ENCODE results near the gene DDB1. TPM values are rescaled to one million over a fixed set of nuclear protein-coding genes. Genes with fewer than 3 reads are reported as not detected.

Gene DDB1
- total and polyA plus RNA-seq, 10 of the 15 experiments (the other 5 are each of a cell fraction or from before 2014, with no cell fraction given), result 136 to 272 (median 216) TPM

- TF ChIP-seq BCL3 (IDR thresholded peaks at IDR 0.05; ENCODE audit: borderline replicate concordance, insufficient read depth, low read depth, low read length, poor library complexity, severe bottlenecking), result peak; percentile 67
- no peak for TF ChIP-seq NKRF (conservative IDR thresholded peaks at IDR 0.05)
- no peak for TF ChIP-seq TAF1 (IDR thresholded peaks at IDR 0.05; ENCODE audit: borderline replicate concordance, low read depth, low read length)
- no peak for TF ChIP-seq CEBPZ (IDR thresholded peaks at IDR 0.05; ENCODE audit: low read depth, low read length)
- no peak for TF ChIP-seq HDAC2 (IDR thresholded peaks at IDR 0.05)
- no peak for TF ChIP-seq MTA3 (IDR thresholded peaks at IDR 0.05; ENCODE audit: borderline replicate concordance, low read length)
- no peak for TF ChIP-seq POLR2A (IDR thresholded peaks at IDR 0.05; ENCODE audit: low read depth, low read length)
- TF ChIP-seq HSF1 (IDR thresholded peaks at IDR 0.05; ENCODE audit: low read depth, low read length), result no peak
- TF ChIP-seq NRF1 (conservative IDR thresholded peaks at IDR 0.05; ENCODE audit: low read depth, low read length), result no peak
- no peak for TF ChIP-seq FOXM1 (IDR thresholded peaks at IDR 0.05; ENCODE audit: low read depth, low read length)
Measured at GRCh38 chr11:61270354-61271076, 62.4 kb downstream of the DDB1 start (continued).

Data from GM12878 (cell line).